Measurements from ENCODE around the gene KIAA0040. TPM values are rescaled to one million over a fixed set of nuclear protein-coding genes. Genes with fewer than 3 reads are reported as not detected.

KIAA0040 gene
- total RNA-seq, 1 donor from 2014 or later = 16.8 TPM

GRCh38 chr1:175150596-175151319 lies 41.8 kb downstream of the KIAA0040 start:
- intact Hi-C loops (cut with DNase I) = no loop called here
- ATAC-seq (no peak), DNase-seq (ENCODE audit: low spot score) (no peak)

GRCh38 chr1:175148068-175148467 lies 44.5 kb downstream of the KIAA0040 start:
- no peak for ATAC-seq
- intact Hi-C loops (cut with DNase I) = no loop called here
- DNase-seq (ENCODE audit: low spot score) = no peak

DNA sequence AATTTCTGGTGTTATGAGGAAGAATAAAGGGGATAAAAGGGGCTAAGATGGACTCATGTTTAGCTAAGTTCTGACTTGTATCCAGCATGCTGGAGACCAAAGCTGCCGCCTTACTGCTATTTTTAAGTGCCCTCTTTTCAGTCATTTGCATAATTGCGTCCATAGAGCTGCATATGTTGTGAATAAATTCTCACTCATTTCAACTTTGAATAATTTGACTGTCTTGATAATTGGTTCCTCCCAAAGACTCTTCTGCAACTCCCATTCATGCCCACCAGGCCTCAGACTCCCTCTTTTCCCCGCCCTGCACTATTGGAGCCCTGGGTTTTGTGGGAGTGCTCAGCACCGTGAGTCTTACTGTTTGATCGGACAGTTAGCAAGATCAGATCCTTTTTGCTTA lies 45.0 kb downstream of the KIAA0040 start:
- DNase-seq (ENCODE audit: low spot score) (no peak), ATAC-seq (no peak)
- intact Hi-C loops (cut with DNase I) = no loop called here

DNA sequence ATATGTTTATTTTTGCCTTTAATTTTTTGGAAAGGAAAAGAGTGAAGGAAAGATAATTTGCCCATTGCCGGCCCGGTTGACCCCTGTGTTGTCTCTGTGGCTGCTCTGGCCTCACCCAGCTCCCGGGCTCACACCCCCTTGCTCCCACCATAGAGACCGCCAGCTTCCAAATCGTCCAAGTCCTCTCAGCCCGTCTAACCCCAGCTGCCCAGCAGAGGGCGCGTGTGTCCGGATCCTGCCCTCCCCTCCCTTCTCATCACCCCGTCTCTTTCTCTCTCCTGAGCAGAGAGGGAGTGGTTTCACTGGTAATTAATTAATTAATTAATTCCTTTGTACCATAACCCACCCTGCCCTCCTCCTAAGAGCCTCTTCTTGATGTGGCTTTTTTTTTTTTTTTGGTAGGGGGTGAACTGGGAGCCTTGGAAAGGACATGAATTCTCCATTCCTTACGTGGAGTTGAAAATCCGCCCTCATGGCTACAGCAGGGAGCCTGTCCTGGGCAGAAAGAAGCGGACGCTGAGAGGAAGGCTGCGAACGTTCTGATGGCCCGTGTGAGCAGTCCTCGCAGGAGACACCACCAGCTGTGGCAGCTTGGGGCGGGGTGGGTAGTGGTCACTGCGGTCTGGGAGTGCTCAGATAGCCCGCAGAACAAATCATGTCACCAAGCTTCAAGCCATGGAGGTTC lies 45.9 kb downstream of the KIAA0040 start:
- ATAC-seq (peak; percentile 89), DNase-seq (ENCODE audit: low spot score) (peak; percentile 82)
- intact Hi-C loops (cut with DNase I) = no loop called here

GRCh38 chr1:175145899-175146528 lies 46.6 kb downstream of the KIAA0040 start:
- ATAC-seq = no peak
- intact Hi-C loops (cut with DNase I) = no loop called here
- DNase-seq (ENCODE audit: low spot score) = no peak

GRCh38 chr1:175138579-175138978 lies 54.0 kb downstream of the KIAA0040 start:
- intact Hi-C loops (cut with DNase I) = no loop called here
- DNase-seq (ENCODE audit: low spot score) (no peak), ATAC-seq (no peak)

DNA sequence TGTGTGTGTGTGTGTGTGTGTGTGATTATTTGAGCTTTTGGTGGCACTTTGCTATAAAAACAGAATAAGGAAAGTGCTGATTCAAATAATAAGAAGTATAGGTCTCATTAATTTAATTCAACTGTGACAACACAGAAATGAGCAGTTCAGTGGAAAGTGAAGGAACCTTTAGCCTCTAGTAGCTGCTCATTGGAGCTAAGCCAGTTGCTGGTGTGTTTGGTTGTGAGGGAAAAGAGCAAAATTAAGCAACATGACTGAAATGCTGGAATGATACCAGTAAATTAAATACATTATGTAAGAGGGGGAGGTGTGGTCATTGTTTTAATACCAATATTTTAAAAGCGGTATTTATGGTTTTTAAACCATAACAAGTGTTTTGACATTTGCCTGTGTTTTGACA lies 55.2 kb downstream of the KIAA0040 start:
- DNase-seq (ENCODE audit: low spot score) (no peak), ATAC-seq (no peak)
- intact Hi-C loops (cut with DNase I) = no loop called here

- DNase-seq (ENCODE audit: low spot score) (no peak), ATAC-seq (no peak)
- intact Hi-C loops (cut with DNase I) = no loop called here
These were observed 56.3 kb downstream of the KIAA0040 start for GRCh38 chr1:175136246-175136645.

GRCh38 chr1:175134500-175134899 lies 58.1 kb downstream of the KIAA0040 start:
- no peak for ATAC-seq
- DNase-seq (ENCODE audit: low spot score) = no peak
- intact Hi-C loops (cut with DNase I) = no loop called here

- DNase-seq (ENCODE audit: low spot score) (no peak), ATAC-seq (no peak)
- intact Hi-C loops (cut with DNase I) = no loop called here
These were observed 58.7 kb downstream of the KIAA0040 start for GRCh38 chr1:175133673-175134435.

GRCh38 chr1:175132436-175132835 lies 60.1 kb downstream of the KIAA0040 start:
- no peak for ATAC-seq
- intact Hi-C loops (cut with DNase I) = no loop called here
- no peak for DNase-seq (ENCODE audit: low spot score)

DNA sequence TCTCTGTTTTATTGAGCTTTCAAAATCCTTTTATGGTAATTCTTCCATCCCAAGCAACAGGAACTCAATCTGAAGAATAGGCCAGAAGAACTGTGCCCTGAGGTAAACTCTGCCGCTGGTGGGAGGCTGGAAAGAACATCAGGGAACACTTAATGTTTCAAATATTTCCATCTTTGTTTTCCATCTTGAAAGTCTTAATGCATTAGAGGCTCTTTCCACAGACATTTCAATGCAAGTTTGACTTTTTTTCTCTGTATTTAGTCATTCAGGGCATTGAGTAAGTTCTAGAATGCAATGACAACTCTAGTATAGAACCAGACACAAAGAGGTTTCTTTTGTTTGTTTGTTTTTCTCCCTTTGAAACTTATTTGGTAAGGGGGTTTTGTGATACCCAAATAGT lies 61.5 kb downstream of the KIAA0040 start:
- no peak for ATAC-seq

DNA sequence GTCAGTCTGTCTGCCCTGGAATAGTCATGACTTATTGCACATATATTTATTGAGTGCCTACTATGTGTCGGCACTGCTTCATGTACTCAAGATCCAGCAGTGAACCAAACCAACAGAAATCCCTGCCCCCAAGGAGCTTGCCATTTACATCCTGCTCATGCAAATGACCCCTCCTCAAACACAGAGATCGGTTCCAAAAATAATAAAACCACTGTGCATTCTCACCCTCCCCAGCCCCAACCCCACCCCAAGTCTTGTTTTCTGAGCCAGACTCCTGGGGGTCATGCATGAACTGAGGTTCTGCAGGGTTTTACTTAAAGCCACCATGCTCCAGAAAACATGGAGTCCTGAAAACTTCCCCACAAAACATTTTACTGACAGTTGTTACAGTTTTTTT lies 61.9 kb downstream of the KIAA0040 start:
- intact Hi-C loops (cut with DNase I) = no loop called here
- ATAC-seq = no peak
- no peak for DNase-seq (ENCODE audit: low spot score)

More for the DNA sequence above, 61.5 kb downstream of the KIAA0040 start:
- intact Hi-C loops (cut with DNase I) = no loop called here
- no peak for DNase-seq (ENCODE audit: low spot score)

- intact Hi-C loops (cut with DNase I) = loop anchor here (5.0 kb wide), 1 partner anchor 98 kb away; no protein-coding TSS in a partner anchor
- DNase-seq (ENCODE audit: low spot score) = no peak
- ATAC-seq = peak; percentile 37
These were observed 62.5 kb downstream of the KIAA0040 start for GRCh38 chr1:175129997-175130648.

DNA sequence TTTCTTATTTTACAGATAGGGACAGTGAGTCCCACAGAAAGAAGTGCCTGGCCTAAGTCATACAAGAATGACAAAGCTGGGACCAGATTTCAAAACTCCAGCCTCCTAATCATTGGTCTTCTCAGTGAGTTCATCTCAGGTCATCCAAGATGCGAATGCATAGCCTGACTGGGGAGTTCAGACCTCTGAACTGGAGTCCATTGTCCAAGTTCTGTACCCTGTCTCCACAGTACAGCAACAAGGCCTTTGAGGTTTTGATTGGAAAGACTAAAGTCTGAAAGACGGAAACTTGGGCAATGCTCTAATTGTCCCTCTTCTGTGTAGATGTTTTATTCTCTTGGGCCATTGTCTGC lies 63.0 kb downstream of the KIAA0040 start:
- ATAC-seq (peak; percentile 59), DNase-seq (ENCODE audit: low spot score) (no peak)
- intact Hi-C loops (cut with DNase I) = loop anchor here (5.0 kb wide), 1 partner anchor 97 kb away; no protein-coding TSS in a partner anchor

DNA sequence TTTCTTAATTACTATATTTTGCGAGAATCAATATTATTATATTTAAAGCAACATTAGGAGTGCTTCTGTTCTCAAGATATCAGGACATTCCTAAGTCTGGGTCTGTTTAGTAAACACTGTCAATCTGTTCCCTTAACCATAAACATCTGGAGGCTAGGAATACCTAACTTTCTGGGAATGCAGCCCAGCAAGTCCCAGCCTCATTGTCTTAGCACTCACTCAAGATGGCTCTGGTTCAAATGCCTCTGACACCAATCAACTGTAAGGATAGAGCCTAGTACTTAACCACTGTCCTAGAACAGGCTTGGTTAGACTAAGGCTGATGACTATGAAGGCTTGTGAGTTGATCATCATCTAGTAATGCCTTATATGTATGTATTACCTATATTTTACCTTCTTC lies 63.4 kb downstream of the KIAA0040 start:
- intact Hi-C loops (cut with DNase I) = loop anchor here (5.0 kb wide), 1 partner anchor 97 kb away; no protein-coding TSS in a partner anchor
- DNase-seq (ENCODE audit: low spot score) = no peak
- ATAC-seq = peak; percentile 33

GRCh38 chr1:175128523-175128922 lies 64.1 kb downstream of the KIAA0040 start:
- intact Hi-C loops (cut with DNase I) = loop anchor here (5.0 kb wide), 1 partner anchor 96 kb away; no protein-coding TSS in a partner anchor
- no peak for DNase-seq (ENCODE audit: low spot score)
- no peak for ATAC-seq

DNA sequence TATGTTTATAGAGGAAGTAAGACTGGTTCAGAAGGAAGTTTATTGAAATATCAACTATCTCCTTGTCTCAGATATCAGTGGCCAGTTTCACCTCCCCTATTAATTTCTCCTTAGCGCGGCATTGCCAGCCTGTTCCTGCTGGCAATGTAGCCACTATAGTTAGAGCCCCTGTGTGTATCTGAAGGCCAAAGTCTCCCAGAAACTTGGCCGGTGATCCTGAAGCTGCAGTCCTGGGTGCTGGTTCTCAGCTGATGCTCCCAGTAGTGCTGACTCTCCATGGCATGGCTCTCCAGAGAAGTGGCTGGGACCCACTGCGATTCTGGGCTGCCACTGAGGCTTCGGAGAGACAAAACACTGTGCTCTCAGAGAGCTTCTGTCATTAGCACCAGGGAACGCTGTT lies 65.0 kb downstream of the KIAA0040 start:
- intact Hi-C loops (cut with DNase I) = loop anchor here (5.0 kb wide), 1 partner anchor 95 kb away; no protein-coding TSS in a partner anchor
- ATAC-seq = no peak
- DNase-seq (ENCODE audit: low spot score) = no peak

DNA sequence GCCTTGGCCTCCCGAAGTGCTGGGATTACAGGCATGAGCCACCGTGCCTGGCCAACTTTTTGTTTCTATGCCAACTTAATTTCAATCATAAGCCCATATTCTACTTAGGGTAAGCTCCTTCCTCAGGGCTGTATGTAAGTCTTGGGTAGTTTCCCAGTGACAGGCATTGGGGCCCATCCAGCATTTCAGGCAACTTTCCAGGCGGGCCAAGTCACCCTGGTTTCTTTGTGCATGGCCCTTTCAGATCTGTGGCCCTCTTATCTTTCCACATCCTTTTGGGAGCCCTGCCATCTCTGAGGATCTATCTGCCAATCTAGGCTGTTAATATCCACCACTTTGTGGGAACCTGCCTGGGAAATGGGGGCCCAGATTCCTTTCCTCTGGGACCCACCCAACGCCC lies 66.2 kb downstream of the KIAA0040 start:
- intact Hi-C loops (cut with DNase I) = loop anchor here (5.0 kb wide), 1 partner anchor 94 kb away; no protein-coding TSS in a partner anchor
- no peak for DNase-seq (ENCODE audit: low spot score)
- no peak for ATAC-seq

Measured in sciatic nerve (tissue), 2 donors.